GM21526 (cell line): Measurements from ENCODE around the gene PSTK.

ENCODE experiments used
- ATAC-seq: cut with Tn5 transposase; IDR thresholded peaks from one replicate; pipeline ENCODE4 v1.9.1; 2021; ENCODE audit warnings: moderate library complexity; ENCODE audit not compliant: unreplicated experiment, low FRiP score

The PSTK gene

DNA sequence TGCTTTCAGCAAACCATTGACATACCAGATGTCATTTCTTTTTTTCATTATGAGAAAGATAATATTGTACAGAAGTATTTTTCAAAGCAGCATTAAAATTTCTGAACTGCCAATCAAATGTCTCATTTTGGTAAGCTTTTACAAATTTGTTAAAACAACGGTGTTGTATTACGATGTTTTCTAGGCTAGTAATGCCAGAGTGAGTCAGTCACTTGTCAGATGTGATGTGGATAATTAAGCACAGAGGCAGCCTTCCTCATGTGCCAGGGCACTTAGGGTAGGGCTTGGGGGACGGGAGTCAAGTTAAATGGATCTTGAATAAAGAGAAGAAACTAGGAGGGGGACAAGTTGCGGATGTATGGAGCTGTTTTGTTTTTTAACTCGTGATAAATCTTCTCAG, 10.1 kb downstream of the PSTK start:
- no peak for ATAC-seq

GRCh38 chr10:122992031-122992585, 11.9 kb downstream of the PSTK start:
- no peak for ATAC-seq

DNA sequence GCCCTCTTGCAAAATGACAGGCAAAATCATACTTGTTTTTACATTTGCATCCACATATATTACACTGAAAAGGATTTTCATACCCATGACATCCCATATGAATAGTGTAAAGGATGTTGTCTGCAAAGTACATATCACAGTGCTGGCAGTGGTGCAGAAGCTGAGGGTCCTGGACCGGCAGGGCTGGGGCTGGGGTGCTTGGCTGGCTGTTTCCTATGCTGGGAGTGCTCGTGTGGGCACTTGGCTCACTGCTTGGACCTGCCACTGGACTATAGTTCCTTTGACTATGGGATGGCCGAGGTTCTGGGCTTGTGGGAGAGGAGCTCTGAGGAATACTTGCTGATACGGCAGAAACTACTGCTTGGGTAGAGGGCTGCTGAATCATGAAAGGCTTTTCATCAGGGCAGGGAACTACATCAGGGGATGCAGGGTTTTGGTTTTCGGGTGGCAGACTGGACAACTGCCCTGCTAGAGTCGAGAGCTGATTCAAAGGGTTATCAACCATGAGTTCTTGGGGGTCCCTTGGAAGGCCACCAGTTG, 13.7 kb downstream of the PSTK start:
- no peak for ATAC-seq

- no peak for ATAC-seq
Measured at GRCh38 chr10:122995936-122996335, 15.7 kb downstream of the PSTK start.

DNA sequence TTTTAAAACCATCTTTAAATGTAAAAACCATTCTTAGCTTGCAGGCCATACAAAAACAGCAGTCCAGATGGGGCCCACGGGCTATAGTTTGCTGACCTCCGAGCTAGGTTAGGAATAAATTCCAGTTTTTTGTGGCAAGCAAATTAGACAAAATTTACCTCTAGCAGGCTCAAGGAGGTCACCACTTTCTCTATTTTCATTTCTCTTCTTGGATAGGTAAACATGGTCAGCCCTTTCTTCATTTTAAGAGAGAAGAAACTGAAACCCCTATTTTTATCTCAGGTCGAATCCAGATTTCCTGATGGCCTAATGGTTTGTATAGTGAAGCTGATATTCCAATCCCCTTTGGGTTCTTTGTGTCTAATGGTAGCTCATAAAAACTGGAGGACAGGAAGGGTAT, 17.7 kb downstream of the PSTK start:
- ATAC-seq = no peak

- no peak for ATAC-seq
Measured at GRCh38 chr10:122998360-122998917, 18.2 kb downstream of the PSTK start.

DNA sequence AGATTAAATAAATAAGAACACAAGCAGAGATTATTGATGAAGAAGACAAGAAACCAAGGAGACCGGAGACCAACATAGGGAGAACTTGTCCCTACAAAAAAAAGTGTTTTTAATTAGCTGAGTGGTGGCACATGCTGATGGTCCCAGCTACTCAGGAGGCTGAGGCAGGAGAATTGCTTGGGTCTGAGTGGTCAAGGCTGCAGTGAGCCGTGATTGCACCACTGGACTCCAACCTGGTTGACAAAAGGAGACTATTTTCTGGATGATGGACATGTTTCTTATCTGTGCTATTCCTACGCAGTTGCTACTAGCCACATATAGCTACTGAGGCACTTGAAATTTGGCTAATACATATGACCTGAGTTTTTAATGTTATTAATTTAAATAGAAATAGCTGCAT, 18.7 kb downstream of the PSTK start:
- ATAC-seq = no peak

DNA sequence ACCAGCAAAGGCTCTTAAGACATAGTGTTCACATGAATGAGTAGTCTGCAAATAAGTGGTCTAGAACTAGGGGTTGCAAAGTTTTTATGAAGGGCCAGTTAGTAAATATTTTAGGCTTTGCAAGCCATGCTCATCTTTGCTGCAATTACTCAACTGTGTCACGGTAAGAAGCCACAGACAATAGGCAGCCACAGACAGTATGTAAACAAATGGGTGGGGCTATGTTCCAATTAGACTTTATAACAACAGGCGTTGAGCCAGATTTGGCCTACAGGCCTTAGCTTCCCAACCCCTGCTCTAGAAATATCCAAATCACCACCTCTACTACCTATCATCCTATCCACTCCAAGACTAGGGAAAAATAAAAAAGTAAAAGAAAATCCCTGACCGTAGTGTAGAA, 19.1 kb downstream of the PSTK start:
- no peak for ATAC-seq

DNA sequence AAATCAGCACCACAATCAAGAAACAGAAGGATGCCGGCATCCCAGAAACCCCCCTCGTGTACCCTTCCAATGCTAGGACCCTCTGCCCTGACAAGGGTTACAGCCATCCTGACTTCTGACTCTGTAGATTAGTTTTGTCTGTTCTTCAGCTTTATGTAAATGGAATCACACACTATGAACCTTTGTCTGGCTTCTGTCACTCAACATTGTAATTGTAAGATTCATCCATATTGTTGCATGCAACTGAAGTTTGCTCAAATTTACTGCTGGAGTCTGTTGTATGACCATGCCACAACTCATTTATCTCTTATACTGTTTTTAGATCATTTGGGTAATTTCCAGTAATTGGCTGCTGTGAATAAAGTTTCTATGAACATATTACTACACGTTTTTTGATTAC, 20.0 kb downstream of the PSTK start:
- ATAC-seq = no peak

DNA sequence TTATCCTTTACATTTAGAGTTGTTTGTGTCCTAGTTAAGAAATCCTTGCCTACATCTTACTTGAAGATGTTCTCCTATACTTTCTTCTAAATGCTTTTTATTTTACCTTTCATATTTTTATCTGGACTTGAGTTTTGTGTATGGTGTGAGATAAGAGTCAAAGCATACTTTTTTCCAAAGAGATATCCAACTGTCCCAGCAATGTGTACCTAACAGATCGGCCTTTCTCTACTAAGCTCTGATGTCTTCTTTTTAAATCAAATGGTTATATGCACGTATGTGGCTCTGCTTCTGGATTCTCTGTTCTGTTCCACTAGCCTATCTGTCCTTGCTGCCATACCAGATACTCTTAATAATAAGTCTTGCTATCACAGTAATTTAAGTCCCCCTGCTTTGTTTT, 21.2 kb downstream of the PSTK start:
- ATAC-seq = no peak

DNA sequence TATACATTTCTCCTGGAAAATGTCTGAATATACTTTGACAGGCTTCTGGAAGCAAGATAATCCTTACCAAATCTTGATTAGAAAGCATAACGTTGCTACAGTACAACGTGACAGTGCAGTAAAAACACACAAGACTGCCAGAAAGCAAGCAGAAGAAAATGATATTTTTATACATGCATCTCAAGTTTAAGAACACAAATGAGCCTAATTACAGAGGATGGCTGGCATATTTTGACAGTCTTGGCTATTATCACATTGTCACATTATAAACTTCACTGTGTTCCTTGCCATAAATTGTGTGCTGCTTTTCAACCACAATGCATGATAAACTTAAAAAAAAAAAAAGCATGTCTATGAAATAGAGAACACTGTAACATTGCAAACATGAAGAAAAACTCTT, 24.1 kb downstream of the PSTK start:
- no peak for ATAC-seq

- ATAC-seq = peak; percentile 36
Measured at GRCh38 chr10:123007558-123008354, 27.6 kb downstream of the PSTK start.

DNA sequence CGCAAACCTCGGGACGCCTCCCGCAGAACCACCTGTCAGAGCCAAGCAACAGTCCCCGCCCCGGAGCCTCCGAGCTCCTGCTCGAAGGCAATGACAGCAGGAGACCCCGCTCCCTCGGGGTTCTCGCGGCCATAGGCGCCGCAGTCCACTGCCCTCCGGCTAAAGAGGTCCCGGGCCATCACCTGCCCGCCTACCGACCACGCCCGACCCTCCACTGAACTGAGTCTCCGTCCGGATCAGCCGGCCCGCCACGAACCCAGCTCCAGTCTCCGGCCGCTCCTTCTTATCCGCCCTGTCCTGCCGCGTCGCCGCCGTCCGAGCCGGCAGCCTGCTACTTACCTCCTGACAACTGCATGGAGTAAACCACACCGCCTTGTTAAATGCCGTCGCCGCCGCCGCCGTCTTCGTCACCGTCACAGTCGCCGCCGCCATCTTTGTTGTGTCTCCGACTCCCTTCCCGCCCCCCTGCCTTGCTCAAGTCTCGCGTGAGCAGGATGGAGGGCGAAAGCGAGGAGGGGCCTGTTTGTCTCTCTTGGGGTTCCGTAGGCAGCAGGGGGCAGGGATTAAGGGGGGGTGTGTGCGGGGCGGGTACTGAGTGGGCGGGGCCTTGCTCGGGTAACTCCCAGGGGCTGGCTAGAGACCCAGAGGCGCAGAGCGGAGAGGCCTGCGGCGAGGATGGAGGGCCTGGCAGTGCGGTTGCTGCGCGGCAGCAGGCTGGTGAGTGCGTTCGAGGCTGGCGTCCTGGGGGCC, 28.3 kb downstream of the PSTK start, which contains the start of the genes ACADSB and IKZF5:
TSS of gene ACADSB (plus strand) at position 652 of the 750 bp plus-strand sequence. CDS start at position 676, 24 bp downstream.
TSS of gene IKZF5 (minus strand) at position 441 of the 750 bp plus-strand sequence. CDS start 10,170 bp downstream, outside the sequence.
- peak; percentile 84 for ATAC-seq

GRCh38 chr10:123009105-123009820, 29.1 kb downstream of the PSTK start:
- no peak for ATAC-seq

DNA sequence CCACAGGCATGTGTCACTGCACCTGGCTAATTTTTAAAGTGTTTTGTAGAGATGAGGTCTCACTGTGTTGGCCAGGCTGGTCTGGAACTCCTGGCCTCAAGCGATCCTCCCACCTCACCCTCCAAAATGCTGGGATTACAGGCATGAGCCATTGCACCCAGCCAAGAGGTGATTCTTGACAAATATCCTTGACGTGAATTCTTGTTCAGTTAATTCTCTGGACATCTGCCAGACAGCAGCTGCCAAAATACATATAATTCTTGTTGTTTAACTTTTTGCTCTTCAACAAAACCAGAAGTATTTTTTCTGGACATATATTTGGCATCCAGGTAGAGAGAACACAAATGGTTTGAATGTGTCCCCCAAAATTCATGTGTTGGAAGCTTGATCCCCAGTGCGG, 31.8 kb downstream of the PSTK start:
- ATAC-seq = no peak

DNA sequence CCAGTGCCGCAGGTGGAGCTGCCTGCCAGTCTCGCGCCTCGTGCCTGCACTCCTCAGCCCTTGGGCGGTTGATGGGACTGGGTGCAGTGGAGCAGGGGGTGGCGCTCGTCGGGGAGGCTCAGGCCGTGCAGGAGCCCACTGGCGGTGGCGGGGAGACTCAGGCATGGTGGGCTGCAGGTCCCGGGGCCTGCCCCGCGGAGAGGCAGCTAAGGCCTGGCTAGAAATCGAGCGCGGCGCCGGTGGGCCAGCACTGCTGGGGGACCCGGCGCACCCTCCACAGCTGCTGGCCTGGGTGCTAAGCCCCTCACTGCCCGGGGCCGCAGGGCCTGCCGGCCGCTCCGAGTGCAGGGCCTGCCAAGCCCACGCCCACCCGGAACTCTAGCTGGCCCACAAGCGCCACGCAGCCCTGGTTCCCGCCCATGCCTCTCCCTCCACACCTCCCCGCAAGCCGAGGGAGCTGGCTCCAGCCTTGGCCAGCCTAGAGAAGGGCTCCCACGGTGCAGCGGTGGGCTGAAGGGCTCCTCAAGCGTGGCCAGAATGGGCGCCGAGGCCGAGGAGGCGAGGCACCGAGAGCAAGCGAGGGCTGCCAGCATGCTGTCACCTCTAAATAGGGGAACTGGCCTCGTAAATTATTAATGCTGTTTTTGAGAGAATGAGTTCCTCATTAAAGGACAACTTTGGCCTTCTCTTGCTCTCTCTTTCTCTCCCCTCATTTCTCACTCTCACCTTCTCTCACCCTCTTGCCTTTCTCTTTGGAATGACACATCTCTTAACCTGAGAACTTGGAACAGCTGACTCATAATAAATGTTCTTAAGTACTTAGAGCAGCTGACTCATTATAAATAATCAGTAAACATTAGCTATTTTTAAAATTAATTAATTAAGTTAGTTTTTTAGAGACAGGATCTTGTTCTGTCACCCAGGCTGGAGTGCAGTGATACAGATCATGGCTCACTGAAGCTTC, 33.5 kb downstream of the PSTK start:
- ATAC-seq = no peak

DNA sequence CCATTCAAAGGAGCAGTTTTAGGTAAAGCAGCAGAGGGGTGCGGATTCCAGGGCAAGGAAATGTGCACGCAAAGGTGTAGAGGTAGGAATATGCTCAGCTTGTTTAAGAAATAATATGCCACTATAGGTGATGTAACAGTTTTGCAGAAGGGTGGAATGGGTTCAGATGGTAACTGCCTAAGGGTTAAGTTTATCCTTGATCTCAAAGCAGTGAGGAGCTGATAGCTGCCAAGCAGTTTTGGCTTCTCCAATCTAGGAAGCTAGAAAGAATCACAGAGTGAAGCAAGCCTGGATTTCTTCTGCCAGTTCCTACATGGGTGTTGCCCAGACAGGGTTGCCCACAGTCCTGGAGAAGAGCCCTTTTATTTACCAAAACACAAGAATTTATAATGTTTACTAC, 34.6 kb downstream of the PSTK start:
- ATAC-seq = no peak

- ATAC-seq = no peak
Measured at GRCh38 chr10:123016228-123016627, 36.0 kb downstream of the PSTK start.
